Caki2 (cell line): Measurements from ENCODE around the gene HMGB1. TPM values are rescaled to one million over a fixed set of nuclear protein-coding genes. Genes with fewer than 3 reads are reported as not detected.
A peak's percentile ranks its signal among the peaks of the same experiment; 100 is the strongest.
"Not testable (repeated sequence)": the region's sequence is repeated elsewhere in the genome, so short reads cannot be mapped to it uniquely, and the experiment has no call there.

Experiments
- DNase-seq: peaks from one replicate; pipeline ENCODE4 v3.0.0-alpha.2; 2015; ENCODE audit warnings: low read depth
- in situ Hi-C: cut with HindIII; loops from 2 replicates; pipeline ENCODE4 v1.10.0; 2016; ENCODE audit warnings: low sequenced_read_pairs, low pct_unique_long_range_greater_than_20kb, mixed read lengths
- total RNA-seq: library from RNA; depleted of rRNA; stranded (reverse); fragments of >200 nt; shearing (Covaris generic); gene quantifications from 2 replicates; pipeline ENCODE4 v1.2.3, GENCODE V29; 2014; ENCODE audit warnings: low replicate concordance

HMGB1 gene
- total RNA-seq, 1 experiment from 2014 or later = 636 TPM

GRCh38 chr13:30477346-30478195, 11.8 kb upstream of the HMGB1 start:
- DNase-seq = no peak
- in situ Hi-C loops = no loop called here

GRCh38 chr13:30473675-30474074, 7.9 kb upstream of the HMGB1 start:
- in situ Hi-C loops = no loop called here
- DNase-seq = no peak

GRCh38 chr13:30466841-30467252, 1.1 kb upstream of the HMGB1 start:
- in situ Hi-C loops = no loop called here
- no peak for DNase-seq

DNA sequence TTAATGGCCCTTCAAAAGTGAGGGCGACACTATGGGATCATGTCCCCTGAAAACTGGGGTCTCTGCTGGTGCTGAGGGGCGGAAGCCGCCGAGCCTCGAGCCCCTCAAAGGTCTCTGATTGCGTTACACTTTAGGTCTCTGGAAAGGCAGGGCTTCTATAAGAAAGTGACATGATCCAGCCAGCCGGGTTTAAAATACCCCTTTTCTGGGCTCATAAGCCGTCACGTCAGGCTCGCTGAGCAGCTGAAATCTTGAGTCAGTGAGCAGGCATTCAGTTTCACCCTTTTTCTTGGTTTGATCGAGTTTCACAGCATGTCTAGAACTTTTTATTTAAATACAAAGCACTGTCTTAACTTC, 600 bp upstream of the HMGB1 start:
- DNase-seq = no peak
- in situ Hi-C loops = no loop called here

- no peak for DNase-seq
- in situ Hi-C loops = no loop called here
These were observed 468 bp downstream of the HMGB1 start for GRCh38 chr13:30465343-30465592.

DNA sequence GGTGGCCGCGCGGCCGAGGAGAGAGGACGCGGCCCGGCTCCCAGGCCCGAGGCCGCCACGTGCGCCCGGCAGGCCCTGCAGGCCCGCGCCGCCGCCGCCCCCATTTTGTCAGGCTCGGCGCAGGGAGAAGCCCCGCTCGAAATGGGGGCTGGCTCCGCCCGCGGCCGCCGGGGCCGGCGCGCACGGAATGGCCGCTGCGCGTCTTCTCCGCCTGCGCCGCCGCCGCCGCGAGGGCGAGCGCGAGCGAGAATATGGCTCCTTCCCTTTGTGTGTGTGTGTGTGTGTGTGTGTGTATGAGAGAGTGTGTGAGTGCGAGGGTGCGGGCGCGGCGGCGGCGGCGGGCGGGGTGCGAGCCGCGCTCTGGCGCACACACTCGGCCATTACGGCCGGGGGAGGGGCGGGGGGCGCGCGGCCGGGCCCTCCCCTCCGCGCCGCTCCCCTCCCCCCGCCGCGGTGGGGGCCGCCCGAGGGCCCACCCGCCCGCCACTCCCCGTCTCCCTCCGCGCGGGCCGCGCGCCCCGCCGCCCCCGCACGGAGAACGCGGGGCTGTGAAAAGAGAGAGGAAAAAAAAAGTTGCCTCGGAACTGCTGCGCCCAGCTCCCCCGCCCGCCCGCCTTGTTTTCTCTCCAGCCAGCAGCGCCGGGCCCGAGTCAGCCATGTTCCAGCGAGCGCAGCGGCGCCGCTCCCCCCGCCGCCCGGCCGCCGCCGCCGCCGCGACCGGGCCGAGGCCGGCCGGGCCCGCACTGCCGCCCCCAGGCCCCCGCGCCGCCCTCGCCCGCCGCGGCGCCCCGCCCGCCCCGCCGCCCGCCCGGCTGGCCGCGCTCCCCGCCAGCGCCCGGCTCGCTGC, 1.0 kb downstream of the HMGB1 start:
- in situ Hi-C loops = no loop called here
- peak; percentile 84 for DNase-seq

GRCh38 chr13:30463787-30464495, 1.8 kb downstream of the HMGB1 start:
- in situ Hi-C loops = no loop called here
- DNase-seq = peak; percentile 60

GRCh38 chr13:30461279-30462066, 4.3 kb downstream of the HMGB1 start:
- in situ Hi-C loops = not testable (repeated sequence)
- peak; percentile 19 for DNase-seq

GRCh38 chr13:30457306-30457891, 8.3 kb downstream of the HMGB1 start:
- no peak for DNase-seq
- in situ Hi-C loops = no loop called here

DNA sequence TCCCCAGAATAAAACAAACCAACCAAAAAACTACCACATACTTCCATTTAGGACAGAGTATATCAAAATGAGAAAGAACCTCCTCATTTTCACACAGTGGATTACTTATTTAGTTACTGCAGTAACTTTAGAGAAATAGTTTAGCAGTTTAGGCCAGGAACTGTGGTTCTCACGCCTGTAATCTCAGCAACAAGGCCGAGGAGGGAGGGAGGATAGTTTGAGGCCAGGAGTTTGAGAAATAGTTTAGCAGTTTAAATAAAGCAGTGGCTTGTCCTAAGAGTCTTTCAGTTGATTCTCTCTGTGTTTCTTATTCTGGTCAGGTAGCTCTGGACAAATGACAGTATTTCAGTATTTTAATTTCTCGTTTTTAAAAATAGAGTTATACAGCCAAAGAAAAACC, 9.4 kb downstream of the HMGB1 start:
- no peak for DNase-seq
- in situ Hi-C loops = no loop called here

- DNase-seq = no peak
- in situ Hi-C loops = no loop called here
These were observed 10.7 kb downstream of the HMGB1 start for GRCh38 chr13:30454991-30455390.

DNA sequence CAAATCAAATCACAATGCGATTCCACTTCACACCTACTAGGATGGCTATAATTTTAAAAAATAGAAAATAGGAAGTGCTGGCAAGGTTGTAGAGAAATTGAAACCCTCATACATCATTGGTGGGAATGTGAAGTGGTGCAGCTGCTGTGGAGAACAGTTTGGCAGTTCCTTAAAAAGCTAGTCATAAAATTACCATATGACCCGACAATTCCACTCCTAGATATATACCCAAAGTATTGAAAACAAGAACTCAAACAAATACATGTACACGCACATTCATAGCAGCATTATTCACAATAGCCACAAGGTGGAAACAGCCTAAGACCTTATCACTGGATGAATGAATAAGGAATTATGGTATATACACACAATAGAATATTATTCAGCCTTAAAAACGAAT, 12.0 kb downstream of the HMGB1 start:
- no peak for DNase-seq
- in situ Hi-C loops = no loop called here

DNA sequence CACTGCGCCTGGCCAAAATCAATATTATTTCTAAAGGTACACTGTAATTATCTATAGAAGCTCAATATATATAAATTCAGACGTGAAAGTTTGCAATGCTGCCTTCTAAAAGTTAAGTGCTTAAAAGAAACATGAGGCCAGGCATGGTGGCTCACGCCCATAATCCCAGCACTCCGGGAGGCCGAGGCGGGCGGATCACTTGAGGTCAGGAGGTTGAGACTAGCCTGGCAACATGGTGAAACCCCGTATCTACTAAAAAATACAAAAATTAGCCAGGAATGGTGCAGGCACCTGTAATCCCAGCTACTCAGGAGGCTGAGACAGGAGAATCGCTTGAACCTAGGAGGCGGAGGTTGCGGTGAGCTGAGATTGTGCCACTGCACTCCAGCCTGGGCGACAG, 14.3 kb downstream of the HMGB1 start:
- in situ Hi-C loops, DNase-seq: not testable (repeated sequence)

DNA sequence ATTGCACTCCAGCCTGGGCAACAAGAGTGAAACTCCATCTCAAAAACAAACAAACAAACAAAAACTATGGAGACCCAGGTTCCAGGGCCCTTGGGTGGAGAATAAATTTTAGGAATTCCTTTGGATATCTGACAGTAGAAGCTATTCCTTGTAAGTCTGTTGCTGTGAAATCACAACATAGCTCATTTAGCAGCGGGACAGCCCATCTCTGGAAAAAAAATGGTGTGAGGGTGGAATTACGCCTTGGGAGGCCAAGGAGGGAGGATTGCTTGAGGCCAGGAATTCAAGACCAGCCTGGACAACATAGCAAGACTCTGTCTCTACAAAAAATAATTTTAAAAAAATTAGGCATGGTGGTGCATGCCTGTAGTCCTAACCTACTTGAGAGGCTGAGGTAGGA, 15.7 kb downstream of the HMGB1 start:
- in situ Hi-C loops = no loop called here
- no peak for DNase-seq

DNA sequence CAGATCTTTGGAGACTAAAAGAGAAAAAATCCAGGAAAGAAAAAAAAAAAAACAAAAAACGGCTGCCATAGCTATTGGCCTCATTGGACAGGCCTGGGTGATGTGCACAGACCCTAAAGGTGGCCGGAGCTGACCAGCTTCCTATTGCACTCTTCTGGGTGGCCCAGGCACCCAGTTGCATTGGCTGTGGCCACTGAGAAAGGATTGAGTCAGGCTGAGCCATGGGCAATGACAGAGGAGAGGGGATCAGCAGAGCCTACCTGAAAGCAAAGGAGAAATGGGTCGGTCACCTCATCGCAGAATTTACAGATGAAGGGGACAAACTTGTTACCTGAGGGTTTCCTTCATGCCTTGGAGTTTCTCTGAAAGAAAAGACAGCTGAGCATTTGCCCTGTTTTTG, 17.3 kb downstream of the HMGB1 start:
- in situ Hi-C loops = no loop called here
- no peak for DNase-seq

DNA sequence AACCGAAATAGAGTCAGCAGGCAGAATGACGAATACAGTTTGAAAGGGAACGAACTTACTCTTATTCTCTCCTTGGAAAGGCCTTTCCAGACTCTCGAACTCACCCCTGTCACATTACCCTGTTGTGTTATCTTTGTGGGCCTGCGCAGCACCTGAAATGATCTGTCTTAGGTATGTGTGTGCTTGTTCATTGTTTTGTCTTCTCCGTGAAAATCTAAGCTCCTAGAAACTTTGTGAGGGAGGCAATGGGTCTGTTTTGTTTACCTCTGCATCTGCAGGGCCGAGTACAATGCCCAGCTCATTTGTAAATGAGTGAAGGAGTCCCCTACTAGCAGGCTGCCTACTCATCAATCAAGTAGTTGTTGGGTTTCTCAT, 19.6 kb downstream of the HMGB1 start:
- in situ Hi-C loops = no loop called here
- DNase-seq = no peak

DNA sequence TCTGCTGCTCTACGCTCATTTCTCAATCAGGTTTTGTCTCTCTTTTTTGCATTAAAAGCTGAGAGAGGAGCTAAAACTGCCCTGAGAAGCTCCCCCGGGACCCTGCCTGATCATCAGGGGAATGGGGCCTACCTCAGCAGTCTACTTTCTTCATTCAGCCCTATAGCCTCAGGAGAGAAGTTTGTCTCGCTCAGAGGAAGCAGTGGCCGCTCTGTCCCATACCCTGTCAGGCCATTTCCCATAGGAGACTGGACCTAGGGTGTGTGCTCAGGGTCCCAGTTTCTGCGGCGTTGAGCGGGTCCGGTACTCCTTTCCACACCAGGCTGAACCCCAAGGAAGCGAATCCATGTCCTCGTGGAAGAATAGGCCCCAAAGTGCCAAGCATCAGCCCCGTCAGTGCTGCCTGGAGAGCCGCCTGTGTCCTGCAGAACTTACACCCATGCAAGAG, 21.8 kb downstream of the HMGB1 start:
- in situ Hi-C loops = no loop called here
- DNase-seq = no peak

DNA sequence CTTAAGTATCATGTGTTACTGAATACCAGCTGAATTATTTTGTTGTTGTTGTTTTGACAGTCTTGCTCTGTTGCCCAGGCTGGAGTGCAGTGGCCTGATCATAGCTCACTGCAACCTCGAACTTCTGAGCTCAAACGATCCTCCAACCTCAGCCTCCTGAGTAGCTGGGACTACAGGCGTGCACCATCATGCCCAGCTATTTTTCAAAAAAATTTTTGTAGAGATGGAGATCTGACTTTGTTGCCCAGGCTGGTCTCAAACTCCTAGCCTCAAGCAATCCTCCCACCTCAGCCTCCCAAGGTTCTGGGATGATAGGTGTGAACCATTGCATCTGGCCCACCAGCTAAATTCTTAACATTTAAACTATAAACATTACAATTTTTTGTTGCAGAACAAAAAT, 22.2 kb downstream of the HMGB1 start:
- DNase-seq, in situ Hi-C loops: not testable (repeated sequence)
